ENCODE measurements around the gene NAA38.

GRCh38 chr17:7882068-7882467 lies 24.7 kb upstream of the NAA38 start:
- TF ChIP-seq CTCF (IDR thresholded peaks at IDR 0.05; ENCODE audit: borderline replicate concordance, extremely low read depth, low read length, poor library complexity, severe bottlenecking) (no peak), EZH2 (IDR thresholded peaks at IDR 0.05; ENCODE audit: borderline replicate concordance, low read depth, low read length, severe bottlenecking) (no peak)
